IPS-15b (cell line): Measurements from ENCODE around the gene ANO4.
"Not testable (repeated sequence)": the region's sequence is repeated elsewhere in the genome, so short reads cannot be mapped to it uniquely, and the experiment has no call there.

ENCODE experiments used
- H3K27me3 ChIP-seq: one replicate; pipeline ENCODE4 v1.6.1; 2013; ENCODE audit warnings: low read length; ENCODE audit not compliant: control insufficient read depth, insufficient read depth
- H3K36me3 ChIP-seq: one replicate; pipeline ENCODE4 v1.6.1; 2013; ENCODE audit warnings: low read length; ENCODE audit not compliant: control insufficient read depth, insufficient read depth
- H3K4me1 ChIP-seq: one replicate; pipeline ENCODE4 v1.6.1; 2013; ENCODE audit warnings: mild to moderate bottlenecking, low read length; ENCODE audit not compliant: control insufficient read depth, insufficient read depth
- H3K4me3 ChIP-seq: one replicate; pipeline ENCODE4 v1.5.1; 2013; ENCODE audit warnings: low read depth, low read length
- H3K9ac ChIP-seq: one replicate; pipeline ENCODE4 v1.6.1; 2013; ENCODE audit warnings: low read depth, mild to moderate bottlenecking, low read length
- H3K9me3 ChIP-seq: one replicate; pipeline ENCODE4 v1.6.1; 2013; ENCODE audit warnings: mild to moderate bottlenecking, low read length; ENCODE audit not compliant: control insufficient read depth, insufficient read depth

ANO4 gene

GRCh38 chr12:101053203-101053602 lies 258.6 kb downstream of the ANO4 start:
- H3K4me1 ChIP-seq, result no peaks in the 10 kb centered on the region
- H3K9me3 ChIP-seq, result no peaks in the 10 kb centered on the region
- no peak overlapping the region for H3K9ac ChIP-seq
- H3K4me3 ChIP-seq, result no peak overlapping the region
- H3K27me3 ChIP-seq, result no peaks in the 10 kb centered on the region
- no peaks in the 10 kb centered on the region for H3K36me3 ChIP-seq

DNA sequence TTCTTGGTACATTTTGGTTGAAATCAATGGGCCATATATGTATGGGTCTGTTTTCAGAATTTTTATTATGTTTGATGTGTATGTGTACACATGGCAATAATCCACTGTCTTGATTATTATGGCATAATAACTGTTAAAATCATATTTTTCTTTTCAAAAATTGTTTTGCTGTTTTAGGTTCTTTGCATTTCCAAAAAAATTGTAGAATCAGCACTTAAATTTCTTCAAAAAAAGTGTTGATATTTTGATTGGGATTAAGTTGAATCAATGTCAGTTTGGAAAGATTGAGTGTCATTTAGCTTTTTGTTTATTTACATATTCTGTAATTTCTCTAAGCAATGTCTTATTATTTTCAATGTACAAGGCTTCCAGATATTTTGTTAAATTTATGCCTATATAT lies 261.4 kb downstream of the ANO4 start:
- no peaks in the 10 kb centered on the region for H3K36me3 ChIP-seq
- H3K27me3 ChIP-seq, result no peaks in the 10 kb centered on the region
- no peak overlapping the region for H3K4me3 ChIP-seq
- no peaks in the 10 kb centered on the region for H3K4me1 ChIP-seq
- no peaks in the 10 kb centered on the region for H3K9me3 ChIP-seq
- H3K9ac ChIP-seq, result no peak overlapping the region

DNA sequence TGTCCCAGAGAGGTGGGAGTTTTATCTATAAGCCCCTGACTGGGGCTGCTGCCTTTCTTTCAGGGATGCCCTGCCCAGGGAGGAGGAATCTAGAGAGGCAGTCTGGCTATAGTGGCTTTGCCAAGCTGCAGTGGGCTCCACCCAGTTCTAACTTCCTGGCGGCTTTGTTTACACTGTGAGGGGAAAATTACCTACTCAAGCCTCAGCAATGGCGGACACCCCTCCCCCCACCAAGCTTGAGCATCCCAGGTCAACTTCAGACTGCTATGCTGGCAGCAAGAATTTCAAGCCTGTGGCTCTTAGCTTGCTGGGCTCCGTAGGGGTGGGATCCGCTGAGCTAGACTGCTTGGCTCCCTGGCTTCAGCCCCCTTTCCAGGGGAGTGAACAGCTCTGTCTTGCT lies 267.9 kb downstream of the ANO4 start:
- H3K4me3 ChIP-seq, H3K27me3 ChIP-seq, H3K4me1 ChIP-seq, H3K36me3 ChIP-seq, H3K9ac ChIP-seq, H3K9me3 ChIP-seq: not testable (repeated sequence)

DNA sequence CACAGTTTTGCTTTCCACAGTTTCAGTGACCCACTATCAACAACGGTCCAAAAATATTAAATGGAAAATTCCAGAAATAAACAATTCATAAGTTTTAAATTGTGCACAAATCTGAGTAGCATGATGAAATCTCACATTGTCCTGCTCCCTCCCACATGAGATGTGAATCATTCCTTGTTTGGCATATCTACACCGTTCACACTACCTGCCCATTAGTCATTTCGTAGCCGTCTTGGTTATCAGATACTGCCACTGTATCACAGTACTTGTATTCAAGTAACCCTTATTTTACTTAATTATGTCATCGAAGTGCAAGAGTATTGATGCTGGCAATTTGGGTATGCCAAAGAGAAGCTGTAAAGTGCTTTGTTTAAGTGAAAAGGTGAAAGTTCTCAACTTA lies 270.1 kb downstream of the ANO4 start:
- H3K4me3 ChIP-seq, result no peak overlapping the region
- no peak overlapping the region for H3K9ac ChIP-seq
- no peaks in the 10 kb centered on the region for H3K4me1 ChIP-seq
- H3K9me3 ChIP-seq, result no peaks in the 10 kb centered on the region
- H3K36me3 ChIP-seq, result no peaks in the 10 kb centered on the region
- no peaks in the 10 kb centered on the region for H3K27me3 ChIP-seq

DNA sequence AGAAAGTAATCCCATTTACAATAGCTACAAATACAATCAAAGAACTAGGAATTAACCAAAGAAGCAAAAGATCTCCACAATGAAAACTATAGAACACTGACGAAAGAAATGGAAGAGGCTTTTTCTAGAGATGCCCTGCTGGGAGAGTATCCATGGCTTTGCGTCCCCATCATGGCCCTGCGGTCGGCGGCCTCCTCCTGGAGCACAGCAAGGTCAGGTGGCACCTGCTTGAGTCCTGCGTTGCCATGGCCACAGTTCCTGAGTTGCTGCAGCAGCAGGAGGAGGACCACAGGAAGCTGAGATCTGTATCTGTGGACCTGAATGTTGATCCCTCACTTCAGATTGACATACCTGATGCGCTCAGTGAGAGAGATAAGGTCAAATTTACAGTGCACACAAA lies 271.9 kb downstream of the ANO4 start:
- no peaks in the 10 kb centered on the region for H3K9me3 ChIP-seq
- no peak overlapping the region for H3K9ac ChIP-seq
- no peaks in the 10 kb centered on the region for H3K4me1 ChIP-seq
- no peaks in the 10 kb centered on the region for H3K27me3 ChIP-seq
- no peaks in the 10 kb centered on the region for H3K36me3 ChIP-seq
- H3K4me3 ChIP-seq, result no peak overlapping the region

- Histone ChIP-seq H3K9me3 (no peaks in the 10 kb centered on the region), H3K36me3 (no peaks in the 10 kb centered on the region), H3K4me1 (no peaks in the 10 kb centered on the region), H3K27me3 (no peaks in the 10 kb centered on the region), H3K9ac (no peak overlapping the region), H3K4me3 (no peak overlapping the region)
Observed at GRCh38 chr12:101068402-101068801, 273.8 kb downstream of the ANO4 start.

DNA sequence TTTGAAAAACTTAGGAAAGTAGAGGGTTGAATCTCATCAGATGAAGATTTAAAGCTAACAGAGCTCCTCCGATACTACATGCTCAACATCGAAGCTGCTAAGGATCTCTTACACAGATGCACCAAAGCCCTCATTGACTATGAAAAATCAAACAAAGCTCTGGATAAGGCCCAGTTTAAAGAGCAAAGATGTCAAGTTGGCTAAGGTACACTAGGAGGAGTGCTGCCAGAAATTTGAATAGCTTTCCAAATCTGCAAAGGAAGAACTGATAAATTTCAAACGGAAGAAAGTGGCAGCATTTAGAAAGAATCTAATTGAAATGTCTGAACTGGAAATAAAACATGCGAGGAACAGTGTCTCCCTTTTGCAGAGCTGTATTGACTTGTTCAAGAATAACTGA lies 274.3 kb downstream of the ANO4 start:
- no peak overlapping the region for H3K9ac ChIP-seq
- H3K4me1 ChIP-seq, result no peaks in the 10 kb centered on the region
- H3K9me3 ChIP-seq, result no peaks in the 10 kb centered on the region
- no peak overlapping the region for H3K4me3 ChIP-seq
- no peaks in the 10 kb centered on the region for H3K27me3 ChIP-seq
- H3K36me3 ChIP-seq, result no peaks in the 10 kb centered on the region

- Histone ChIP-seq H3K9me3 (no peaks in the 10 kb centered on the region), H3K27me3 (no peaks in the 10 kb centered on the region), H3K4me1 (no peaks in the 10 kb centered on the region), H3K9ac (no peak overlapping the region), H3K4me3 (no peak overlapping the region), H3K36me3 (no peaks in the 10 kb centered on the region)
Observed at GRCh38 chr12:101074940-101075680, 280.5 kb downstream of the ANO4 start.

GRCh38 chr12:101076921-101077320 lies 282.3 kb downstream of the ANO4 start:
- Histone ChIP-seq H3K9me3 (no peaks in the 10 kb centered on the region), H3K9ac (no peak overlapping the region), H3K36me3 (no peaks in the 10 kb centered on the region), H3K4me3 (no peak overlapping the region), H3K4me1 (no peaks in the 10 kb centered on the region), H3K27me3 (no peaks in the 10 kb centered on the region)

DNA sequence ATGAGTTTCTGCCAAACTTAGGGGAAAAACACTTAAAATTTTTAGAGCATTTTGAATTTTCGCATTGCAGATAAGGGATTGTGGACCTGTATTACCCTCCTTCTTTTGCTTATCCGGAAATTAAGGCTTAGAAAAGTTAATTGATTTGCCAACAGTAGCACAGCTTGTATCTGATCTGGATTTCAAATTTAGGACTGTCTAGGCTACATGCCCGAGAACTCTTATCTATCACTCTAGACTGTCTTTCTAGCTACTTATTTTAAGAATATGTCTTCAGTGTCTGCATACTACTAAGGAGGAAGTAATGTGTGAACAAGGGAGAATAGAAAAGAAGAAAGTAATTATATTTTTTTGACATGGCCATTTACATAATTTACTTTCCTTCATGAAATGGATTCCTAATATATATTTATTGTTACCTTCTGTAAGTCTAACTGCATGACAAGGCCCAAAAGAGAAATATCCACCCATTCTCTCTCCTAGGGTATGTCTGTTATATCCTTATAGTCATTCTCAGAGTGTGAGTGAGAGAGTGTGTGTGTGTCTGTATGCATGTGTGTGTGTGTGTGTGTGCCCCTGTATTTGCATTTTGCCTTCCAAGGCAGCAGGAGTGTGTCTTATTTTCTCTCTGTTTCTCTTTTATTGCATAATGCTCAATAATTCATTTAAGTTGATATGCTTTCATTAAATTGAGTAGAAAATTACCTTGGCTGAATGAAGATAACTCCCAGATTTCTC lies 283.4 kb downstream of the ANO4 start:
- Histone ChIP-seq H3K9me3 (no peaks in the 10 kb centered on the region), H3K9ac (no peak overlapping the region), H3K4me3 (no peak overlapping the region), H3K27me3 (no peaks in the 10 kb centered on the region), H3K36me3 (no peaks in the 10 kb centered on the region), H3K4me1 (no peaks in the 10 kb centered on the region)

DNA sequence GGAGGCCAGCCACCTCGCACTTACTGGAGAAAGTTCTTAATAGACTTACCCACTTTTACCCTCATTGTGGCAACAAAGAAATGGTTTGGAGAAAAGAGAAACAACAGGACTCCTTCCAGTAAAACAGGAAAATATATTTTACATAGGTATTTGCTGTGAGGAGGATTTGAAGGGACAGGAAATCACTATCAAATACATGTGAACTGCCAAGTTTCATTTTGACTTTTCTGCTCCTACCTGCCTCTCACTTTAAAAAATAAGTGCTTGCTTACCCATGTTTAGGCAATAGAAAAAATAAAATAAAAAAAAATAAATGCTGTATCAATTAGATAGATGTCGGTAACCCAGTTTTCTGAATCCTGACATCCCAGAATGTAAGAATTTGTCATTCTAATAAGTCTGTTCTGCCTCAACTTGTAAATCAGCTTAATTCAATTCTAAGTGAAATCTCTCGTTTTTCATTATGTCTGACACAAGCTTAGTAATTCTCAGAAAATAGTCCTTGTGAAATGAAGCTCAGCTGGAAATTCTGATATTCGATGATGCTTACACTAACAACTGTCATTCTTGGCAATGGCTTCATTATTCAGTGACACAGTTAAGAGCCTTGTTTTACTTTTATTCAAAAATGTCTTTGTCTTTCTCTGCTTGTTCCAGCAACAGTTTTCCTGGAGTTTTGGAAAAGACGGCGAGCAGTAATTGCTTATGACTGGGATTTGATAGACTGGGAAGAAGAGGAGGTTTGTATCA lies 284.1 kb downstream of the ANO4 start:
- Histone ChIP-seq H3K9me3 (no peaks in the 10 kb centered on the region), H3K4me1 (no peaks in the 10 kb centered on the region), H3K36me3 (no peaks in the 10 kb centered on the region), H3K4me3 (no peak overlapping the region), H3K27me3 (no peaks in the 10 kb centered on the region), H3K9ac (no peak overlapping the region)

GRCh38 chr12:101082706-101083105 lies 288.1 kb downstream of the ANO4 start:
- Histone ChIP-seq H3K4me3 (no peak overlapping the region), H3K4me1 (no peaks in the 10 kb centered on the region), H3K9ac (no peak overlapping the region), H3K27me3 (no peaks in the 10 kb centered on the region), H3K9me3 (no peaks in the 10 kb centered on the region), H3K36me3 (no peaks in the 10 kb centered on the region)
